GM20431 (cell line): ENCODE results near the gene RHOT1.

Experiments used
- in situ Hi-C: fragments of 300-500 bp; cut with MseI, MboI; formaldehyde crosslinking; loops from one replicate; pipeline ENCODE4 v1.15.0; 2020; ENCODE audit warnings: low sequenced_read_pairs; ENCODE audit not compliant: unreplicated experiment

RHOT1 gene

DNA sequence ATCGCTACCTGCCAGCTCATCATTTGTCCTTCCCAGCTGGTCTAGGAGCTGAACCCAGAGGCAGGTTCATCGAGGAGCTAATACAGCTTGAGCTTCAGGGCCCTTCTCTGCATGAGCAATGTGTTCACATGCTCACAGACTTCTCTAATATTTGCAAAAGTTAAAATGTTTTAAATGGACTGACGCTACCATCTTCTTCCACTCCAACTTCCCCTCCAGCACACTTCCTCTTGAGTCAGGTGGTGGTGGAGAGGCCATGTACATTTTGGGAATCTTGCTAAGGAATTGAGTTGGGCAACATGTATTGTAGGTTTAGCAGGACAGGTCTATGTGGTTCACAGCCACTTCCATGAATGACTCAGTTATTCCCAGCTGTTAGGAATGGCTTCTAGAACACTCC is 21.6 kb upstream of the RHOT1 start:
- in situ Hi-C loops, result no loop called here

DNA sequence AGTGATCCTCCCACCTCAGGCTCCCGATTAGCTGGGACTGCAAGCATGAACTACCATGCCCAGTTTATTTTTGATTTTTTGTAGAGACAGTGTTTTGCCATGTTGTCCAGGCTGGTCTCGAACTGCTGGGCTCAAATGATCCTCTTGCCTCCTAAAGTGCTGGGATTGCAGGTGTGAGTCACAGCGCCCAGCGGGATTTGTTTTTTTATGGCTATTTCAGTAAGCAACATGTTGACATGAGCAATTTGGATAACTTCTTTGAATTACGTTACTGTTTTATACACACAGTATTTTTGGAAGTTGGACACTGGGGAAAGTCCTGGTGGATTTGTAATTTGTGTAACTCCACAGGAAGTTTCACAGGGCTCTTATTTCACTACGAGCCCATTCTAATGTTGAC is 18.5 kb upstream of the RHOT1 start:
- in situ Hi-C loops, result no loop called here

DNA sequence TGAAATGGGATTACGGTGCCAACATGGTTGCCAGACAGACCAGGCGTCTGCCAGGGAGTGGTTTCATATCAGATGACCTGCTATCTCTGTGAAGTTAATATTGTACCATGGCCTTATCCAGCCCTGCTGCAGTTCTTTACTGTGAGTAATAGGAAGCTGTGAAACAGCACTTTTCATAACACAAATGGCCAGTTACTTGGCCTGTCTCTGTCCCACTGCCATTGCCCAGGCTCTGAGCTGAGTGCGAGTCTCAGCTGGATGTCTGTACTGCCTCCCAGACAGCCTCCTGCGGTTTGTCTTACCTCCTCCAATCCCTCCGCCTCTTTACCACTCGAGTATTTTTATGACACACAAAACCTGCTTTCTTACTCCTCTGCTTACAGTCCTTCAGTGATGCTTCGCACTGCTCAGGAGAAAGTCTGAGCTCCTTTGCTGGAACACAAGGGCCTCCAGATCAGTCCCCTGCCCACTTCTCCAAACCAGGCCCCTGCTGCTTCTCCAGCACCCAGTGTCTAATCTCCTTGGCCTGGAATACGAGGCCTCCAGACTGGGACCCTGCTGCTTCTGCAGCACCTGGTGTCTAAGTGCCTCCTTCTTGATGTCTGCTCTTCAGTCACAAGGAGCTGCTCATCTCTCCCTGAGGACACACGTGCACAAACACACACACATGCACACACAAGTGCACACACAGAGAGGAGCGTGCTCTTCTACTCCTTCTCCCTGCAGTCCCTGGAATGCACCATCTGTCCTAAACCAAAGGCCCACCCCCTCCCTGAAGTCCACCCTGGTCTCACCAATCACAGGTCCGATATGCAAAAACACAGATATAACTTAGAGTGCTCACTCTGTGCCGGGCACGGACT is 17.1 kb upstream of the RHOT1 start:
- in situ Hi-C loops, result loop anchor here (25.0 kb wide), 1 partner anchor 113 kb away; the partner anchor contains the start of gene LRRC37B

DNA sequence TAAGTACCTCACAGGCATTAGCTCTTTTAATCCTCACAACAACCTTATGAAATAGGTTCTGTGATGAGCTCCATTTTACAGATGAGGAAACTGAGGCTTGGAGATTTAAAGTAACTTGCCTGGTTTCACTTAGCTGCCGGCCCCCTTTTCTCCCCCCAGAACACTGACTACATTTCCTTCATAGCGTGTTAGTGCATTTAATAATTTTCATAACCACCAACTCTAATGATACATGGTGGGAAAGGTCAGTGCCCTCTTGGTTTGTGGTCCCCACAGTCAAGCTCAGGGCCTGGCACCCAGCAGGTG is 16.5 kb upstream of the RHOT1 start:
- in situ Hi-C loops, result loop anchor here (25.0 kb wide), 1 partner anchor 114 kb away; the partner anchor contains the start of gene LRRC37B

DNA sequence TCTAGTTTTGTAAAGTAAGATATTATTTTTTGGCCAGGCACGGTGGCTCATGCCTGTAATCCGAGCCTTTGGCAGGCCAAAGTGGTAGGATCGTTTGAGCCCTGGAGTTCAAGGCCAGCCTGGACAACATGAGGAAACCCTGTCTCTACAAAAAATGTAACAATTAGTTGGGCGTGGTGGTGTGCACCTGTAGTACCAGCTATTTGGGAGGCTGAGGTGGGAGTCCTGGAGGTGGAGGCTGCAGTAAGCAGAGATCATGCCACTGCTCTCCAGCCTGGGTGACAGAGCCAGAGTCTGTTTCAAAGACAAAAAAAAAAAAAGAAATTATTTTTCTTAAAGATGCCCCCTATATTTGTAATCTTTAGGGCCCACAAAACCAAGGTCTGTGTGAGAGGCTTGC is 16.0 kb upstream of the RHOT1 start:
- in situ Hi-C loops, result loop anchor here (25.0 kb wide), 1 partner anchor 114 kb away; the partner anchor contains the start of gene LRRC37B

DNA sequence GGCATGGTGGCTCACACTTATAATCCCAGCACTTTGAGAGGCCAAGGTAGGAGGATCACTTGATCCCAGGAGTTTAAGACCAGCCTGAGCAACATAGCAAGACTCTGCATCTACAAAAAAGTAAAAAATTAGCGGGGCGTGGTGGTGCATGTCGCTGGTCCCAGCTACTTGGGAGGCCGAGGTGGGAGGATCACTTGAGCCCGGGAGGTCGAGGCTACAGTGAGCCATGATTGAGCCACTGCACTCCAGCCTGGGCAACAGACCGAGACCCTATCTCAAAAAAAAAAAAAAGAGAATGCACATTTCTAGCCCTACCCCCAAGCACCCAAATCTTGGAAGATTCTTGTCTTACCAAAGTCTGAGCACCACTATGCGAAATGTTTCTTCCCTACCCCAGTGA is 15.6 kb upstream of the RHOT1 start:
- in situ Hi-C loops, result loop anchor here (25.0 kb wide), 1 partner anchor 114 kb away; the partner anchor contains the start of gene LRRC37B

DNA sequence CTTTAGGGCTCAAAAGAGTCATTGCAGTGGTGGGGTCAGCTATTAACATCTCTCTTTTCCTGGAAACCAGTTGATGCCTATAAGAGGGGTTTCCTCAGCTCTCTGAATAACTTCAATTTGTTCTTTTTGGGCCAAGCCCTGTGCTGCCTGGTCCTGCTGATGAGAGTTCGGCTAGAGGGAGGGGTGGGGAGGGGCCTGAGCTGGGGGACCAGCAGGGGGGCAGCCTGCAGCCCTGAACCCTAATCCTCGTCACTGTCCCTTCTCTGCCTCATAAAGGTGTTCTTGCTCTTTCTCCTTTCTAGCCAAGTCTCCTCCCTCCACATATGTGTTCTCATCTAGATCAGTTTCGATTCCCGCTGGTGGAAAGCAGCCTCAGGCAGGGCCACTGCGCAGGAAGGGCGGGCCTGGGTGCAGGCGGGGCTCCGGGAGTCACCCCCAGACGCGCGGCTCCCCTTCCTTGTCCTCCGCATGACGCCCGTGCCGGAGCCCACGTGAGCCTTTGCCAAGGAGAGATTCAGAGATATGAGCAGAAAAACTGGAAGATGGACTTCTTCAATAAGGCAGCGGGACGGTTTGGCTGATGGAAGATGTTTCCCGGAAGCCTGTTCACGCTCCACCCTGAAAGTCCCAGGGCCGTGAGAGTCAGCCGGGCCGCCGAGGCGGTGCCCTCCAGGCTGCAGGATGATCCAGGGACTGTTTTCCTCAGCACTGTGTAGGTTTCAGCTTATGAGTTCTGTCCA is 15.0 kb upstream of the RHOT1 start:
- in situ Hi-C loops, result loop anchor here (25.0 kb wide), 1 partner anchor 115 kb away; the partner anchor contains the start of gene LRRC37B

DNA sequence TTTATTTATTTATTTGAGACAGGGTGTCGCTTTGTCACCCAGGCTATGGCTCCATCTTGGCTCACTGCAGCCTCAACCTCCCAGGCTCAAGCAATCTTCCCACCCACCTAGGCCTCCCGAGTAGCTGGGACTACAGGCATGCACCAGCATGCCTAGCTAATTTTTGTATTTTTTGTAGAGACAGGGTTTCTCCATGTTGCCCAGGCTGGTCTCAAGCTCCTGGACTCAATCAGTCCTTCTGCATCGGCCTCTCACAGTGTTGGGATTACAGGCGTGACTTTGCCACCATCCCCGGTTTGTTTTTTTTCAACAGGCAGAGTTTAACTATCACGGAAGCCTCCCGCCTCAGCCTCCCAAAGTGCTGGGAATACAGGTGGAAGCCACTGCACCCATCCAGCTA is 13.8 kb upstream of the RHOT1 start:
- in situ Hi-C loops, result loop anchor here (25.0 kb wide), 1 partner anchor 116 kb away; the partner anchor contains the start of gene LRRC37B

DNA sequence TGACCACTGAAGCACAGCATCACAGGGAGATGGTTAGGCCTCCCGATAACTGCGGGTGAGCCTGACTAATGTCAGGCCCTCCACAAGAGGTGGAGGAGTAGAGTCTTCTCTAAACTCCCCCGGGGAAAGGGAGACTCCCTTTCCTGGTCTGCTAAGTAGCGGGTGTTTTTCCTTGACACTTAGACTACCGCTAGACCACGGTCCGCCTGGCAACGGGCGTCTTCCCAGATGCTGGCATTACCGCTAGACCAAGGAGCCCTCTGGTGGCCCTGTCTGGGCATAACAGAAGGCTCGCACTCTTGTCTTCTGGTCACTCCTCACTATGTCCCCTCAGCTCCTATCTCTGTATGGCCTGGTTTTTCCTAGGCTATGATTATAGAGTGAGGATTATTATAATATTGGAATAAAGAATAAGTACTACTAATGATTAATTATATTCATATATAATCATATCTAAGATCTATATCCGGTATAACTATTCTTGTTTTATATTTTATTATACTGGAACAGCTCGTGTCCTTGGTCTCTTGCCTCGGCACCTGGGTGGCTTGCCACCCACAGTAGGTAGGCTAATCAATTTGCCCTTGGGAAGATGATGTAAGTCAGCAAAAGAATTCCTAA is 6.7 kb upstream of the RHOT1 start:
- in situ Hi-C loops, result loop anchor here (25.0 kb wide), 1 partner anchor 123 kb away; the partner anchor contains the start of gene LRRC37B

DNA sequence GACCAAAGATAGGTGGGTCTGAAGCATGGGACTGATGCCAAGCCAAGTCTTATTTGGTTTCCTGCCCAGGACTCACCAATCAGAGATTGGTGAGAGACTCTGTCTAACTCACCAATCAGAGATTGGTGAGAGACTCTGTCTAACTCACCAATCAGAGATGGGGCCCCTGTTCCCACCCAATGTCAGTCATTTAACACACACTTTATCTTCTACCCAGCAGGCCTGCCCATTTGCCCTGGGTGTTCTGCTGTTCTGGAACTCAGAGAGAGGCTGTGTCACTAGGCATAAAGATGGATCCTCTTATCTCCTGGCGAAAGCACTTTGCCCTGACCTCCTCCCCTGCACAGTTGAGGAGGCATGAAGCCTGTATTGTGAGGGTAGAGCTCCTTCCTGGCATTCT is 5.4 kb upstream of the RHOT1 start:
- in situ Hi-C loops, result loop anchor here (25.0 kb wide), 1 partner anchor 125 kb away; the partner anchor contains the start of gene LRRC37B

DNA sequence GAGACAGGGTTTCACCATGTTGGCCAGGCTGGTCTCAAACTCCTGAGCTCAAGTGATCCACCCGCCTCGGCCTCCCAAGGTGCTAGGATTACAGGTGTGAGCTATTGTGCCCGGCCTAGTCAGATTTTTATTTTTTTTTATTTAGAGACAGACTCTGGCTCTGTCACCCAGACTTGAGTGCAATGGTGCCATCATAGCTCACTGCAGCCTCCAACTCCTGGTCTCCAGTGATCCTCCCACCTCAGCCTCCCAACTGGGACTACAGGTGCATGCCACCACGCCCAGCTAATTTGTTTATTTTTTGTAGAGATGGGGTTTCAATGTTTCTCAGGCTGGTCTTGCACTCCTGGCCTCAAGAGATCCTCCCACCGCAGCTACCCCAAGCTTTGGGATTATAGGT is 2.8 kb upstream of the RHOT1 start:
- in situ Hi-C loops, result loop anchor here (25.0 kb wide), 1 partner anchor 127 kb away; the partner anchor contains the start of gene LRRC37B

DNA sequence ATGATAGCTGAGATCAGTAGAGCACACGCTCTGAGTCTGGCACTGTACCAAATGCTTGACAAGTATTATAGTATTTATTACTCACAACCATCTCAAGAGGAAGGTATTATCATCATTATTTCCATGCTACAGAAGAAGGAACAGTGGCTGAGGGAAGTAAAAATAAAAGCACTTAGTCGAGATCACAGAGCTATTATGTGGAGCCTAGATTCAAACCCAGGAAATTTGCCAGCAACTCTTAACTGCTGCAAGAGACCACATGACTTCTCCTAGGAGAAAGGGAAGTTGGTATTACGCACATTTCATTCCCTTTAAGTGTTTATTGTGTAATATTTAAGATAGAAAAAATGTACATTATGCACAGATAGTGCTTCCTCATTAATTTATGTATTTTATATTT is 1.0 kb upstream of the RHOT1 start:
- in situ Hi-C loops, result loop anchor here (25.0 kb wide), 1 partner anchor 129 kb away; the partner anchor contains the start of gene LRRC37B

DNA sequence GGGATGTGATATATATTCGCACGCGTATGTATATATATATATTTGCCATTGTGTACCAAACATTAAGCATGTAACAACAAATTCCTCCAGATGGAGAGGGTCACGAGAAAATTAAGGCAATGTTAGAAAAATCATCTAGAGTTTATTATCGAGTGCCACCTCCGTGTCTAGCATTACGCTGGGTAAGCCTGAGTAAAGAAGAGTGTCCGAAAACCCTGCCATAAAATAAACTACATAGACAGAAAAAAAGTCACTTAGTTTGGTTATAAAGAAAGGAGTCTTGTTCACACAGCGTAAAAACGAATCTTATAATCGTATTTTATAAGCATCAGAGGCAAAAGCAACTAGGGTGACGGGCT is 644 bp upstream of the RHOT1 start:
- in situ Hi-C loops, result loop anchor here (25.0 kb wide), 1 partner anchor 129 kb away; the partner anchor contains the start of gene LRRC37B

DNA sequence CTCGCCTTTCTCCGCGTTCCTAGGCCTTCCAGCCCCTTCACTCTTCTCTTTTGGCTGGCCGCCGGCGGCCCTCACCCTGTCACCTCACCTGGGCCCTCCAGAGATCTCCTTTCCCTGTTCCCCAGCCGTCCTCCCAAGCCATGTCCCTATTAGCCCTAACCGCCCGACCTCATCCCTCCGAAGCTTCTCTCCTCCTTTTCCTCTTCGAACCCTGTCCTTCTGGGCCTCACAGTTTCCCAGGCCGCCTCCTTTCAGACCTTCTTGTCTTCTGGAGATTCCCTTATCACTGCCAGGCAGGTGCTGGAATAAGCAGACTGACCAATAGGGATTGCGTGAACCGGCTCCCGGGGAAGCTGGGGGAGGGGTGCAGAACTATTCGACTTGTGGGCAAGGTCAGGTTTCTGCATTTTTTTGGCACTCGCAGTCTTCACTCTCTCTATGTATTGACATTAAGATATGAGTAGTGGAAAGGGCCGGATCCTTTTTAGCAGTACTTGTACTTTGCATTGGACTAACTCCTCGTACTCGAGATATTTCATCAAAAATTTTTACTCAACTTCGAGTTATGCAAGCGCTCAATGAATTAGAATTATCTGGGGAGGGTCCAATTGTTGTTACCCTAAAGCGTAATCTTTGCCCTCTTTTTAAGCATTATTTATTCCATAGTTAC is 690 bp downstream of the RHOT1 start:
- in situ Hi-C loops, result loop anchor here (25.0 kb wide), 1 partner anchor 131 kb away; the partner anchor contains the start of gene LRRC37B

DNA sequence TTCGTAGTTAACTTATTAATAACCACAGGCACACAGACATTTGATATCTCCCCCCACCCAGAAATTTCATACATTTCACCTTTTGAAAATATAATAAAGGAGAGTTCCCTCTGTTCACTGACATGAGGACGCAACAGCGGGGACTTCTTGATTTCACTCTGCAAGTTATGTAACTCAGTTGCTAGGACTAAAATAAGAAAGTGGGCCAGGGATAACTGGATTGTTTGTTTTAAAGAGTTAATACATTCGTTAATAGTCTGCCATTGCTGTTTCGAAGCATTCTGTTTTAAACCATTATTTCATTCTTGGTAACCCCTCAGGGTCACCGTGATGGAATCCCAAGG is 1.2 kb downstream of the RHOT1 start:
- in situ Hi-C loops, result loop anchor here (25.0 kb wide), 1 partner anchor 131 kb away; the partner anchor contains the start of gene LRRC37B

DNA sequence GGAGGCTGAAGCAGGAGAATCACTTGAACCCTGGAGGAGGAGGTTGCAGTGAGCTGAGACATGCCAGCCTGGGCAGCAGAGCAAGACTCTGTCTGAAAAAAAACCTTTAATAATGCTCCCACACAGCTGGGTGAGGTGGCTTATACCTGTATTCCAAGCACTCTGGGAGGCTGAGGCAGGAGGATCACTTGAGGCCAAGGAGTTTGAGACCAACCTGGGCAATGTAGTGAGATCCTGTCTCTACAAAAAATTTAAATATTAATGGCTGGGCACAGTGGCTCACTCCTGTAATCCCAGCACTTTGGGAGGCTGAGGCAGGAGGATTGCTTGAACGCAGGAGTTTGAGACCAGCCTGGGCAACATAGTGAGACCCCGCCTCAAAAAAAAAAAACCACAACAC is 2.1 kb downstream of the RHOT1 start:
- in situ Hi-C loops, result loop anchor here (25.0 kb wide), 1 partner anchor 132 kb away; the partner anchor contains the start of gene LRRC37B

DNA sequence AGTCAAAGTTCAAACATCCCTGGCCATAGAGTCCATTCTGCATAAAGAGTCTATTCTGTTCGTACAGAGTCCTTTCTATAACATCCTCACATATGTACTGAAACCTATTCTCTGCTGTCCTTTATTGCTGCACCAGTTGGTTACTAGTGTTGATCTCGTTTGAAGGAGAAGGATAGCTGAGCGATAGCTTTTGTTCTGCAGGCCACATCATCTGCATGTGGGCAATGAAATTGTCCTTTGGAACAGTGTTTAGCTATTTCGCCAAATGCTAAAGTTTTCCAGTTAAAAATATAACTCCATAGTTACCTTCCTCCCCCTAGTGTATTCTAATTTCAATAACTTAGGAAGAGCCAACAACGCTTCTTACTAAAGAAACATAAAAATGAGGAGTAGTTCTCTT is 6.0 kb downstream of the RHOT1 start:
- in situ Hi-C loops, result loop anchor here (25.0 kb wide), 1 partner anchor 136 kb away; the partner anchor contains the start of gene LRRC37B

DNA sequence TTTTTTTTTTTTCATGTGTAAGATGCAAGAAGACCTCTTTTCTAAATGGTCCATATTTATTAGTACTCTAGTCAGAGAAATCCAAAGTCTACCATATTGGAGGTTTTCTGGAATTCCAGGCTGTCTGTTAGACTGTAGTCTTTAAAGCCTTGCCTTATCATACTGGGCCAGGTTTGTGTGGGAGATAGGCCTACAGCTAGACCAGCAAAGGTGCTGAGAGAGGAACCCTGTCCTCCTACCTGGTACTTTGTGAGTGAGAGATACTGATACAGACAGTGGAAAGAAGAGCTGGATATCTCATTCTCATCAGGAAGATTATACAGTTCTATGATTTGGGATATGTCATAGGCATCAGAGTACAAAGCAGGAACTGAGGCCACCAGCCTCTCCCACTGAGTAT is 8.1 kb downstream of the RHOT1 start:
- in situ Hi-C loops, result no loop called here

DNA sequence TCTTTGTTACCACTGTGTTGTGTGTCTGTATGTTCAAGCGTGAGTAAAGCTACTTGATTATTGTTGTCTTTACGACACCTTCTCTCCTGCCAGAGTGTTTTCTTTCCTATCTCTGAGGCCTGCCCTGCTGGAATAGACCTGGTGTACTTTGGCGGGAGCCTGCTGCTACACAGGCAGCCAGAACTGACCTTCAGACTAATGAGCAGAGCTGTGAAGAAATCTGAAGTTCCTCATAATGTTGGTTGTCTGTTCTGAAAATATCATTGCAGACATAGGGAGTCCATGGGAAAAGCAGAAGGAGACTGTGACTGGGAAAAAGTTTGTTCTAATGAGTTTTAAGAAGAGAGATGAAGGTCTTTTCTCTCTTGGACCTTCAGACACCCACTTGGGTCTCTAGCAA is 9.8 kb downstream of the RHOT1 start:
- in situ Hi-C loops, result no loop called here

DNA sequence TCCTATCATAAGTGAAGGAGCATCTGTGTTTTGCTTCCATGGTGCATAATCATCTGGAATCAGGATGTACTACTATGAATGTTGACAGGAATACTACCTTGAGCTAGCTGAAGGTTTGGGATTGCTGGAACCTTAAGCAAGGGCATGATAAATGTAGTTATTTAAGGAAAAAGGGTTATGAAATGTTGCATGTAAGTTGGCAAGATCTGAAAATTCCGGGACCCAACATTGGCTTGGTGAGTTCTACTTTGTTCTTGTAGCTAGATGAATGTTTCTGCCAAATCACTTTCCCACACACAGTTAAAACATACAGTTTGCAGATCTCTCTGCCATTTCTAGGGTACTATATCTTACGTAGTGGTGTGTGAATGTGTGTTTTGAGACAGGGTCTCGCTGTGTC is 13.6 kb downstream of the RHOT1 start:
- in situ Hi-C loops, result no loop called here
